HG02840 (cell line): ENCODE results near the gene AKAP6.
"Not testable (repeated sequence)": the region's sequence is repeated elsewhere in the genome, so short reads cannot be mapped to it uniquely, and the experiment has no call there.

Source experiments
- ATAC-seq: cut with Tn5 transposase; IDR thresholded peaks from one replicate; pipeline ENCODE4 v1.9.1; 2021; ENCODE audit warnings: mild to moderate bottlenecking, moderate library complexity, moderate number of reproducible peaks; ENCODE audit not compliant: unreplicated experiment, low FRiP score

AKAP6 gene

DNA sequence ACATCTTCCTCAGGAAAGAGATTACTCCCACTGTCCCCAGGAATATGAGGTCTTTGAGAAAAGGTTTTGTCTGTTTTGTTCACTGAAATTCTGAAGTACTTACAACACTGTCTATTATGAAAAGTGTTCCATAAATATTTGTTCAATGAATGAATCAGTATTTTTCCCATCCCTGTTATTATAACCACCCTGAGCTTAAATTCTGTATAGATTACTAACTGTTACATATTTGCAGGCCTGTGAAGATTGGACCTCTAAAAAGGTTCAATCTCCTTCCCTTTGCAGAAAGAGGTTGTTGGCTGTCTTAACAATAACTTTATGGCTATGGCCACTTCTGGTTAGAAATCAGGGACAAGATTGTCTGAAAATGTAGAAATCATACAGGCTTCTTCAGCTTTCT is 435.0 kb downstream of the AKAP6 start:
- no peak for ATAC-seq

GRCh38 chr14:32770422-32770821 is 441.3 kb downstream of the AKAP6 start:
- ATAC-seq = no peak

DNA sequence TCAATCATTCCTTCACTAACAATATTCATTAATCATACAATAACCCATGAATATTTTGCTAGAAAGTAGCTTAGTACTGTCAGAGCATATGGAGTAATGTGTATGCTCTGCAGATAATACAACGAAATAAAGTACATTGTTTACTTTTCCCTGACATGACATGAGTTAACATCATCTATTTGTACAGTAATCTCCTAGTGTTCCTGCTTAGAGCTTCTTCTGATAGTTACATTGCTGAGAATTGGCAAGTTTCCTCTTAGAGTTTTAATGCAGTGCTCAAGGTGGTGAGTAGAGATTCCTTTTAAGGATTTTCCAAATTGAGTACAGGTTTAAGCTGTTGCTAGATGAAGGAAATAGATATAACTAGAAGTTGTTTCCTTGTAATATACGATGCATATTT is 445.1 kb downstream of the AKAP6 start:
- ATAC-seq = no peak

DNA sequence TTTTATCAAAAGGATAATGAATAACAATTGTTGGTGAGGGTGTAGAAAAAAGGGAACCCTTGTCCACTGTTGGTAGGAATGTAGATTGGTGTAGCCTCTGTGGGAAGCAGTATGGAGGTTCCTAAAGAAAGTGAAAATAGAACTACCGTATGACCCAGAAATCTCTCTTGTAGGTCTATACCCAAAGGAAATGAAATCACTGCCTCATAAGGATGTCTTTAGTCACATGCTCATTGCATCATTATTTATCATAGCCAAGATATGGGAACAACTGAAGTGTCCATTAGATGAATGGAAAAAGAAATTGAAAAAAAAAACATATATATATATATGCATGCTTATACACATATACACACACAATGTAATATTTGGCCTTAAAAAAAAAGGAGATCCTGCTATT is 450.7 kb downstream of the AKAP6 start:
- no peak for ATAC-seq

- no peak for ATAC-seq
Observed at GRCh38 chr14:32784405-32784804, 455.3 kb downstream of the AKAP6 start.

DNA sequence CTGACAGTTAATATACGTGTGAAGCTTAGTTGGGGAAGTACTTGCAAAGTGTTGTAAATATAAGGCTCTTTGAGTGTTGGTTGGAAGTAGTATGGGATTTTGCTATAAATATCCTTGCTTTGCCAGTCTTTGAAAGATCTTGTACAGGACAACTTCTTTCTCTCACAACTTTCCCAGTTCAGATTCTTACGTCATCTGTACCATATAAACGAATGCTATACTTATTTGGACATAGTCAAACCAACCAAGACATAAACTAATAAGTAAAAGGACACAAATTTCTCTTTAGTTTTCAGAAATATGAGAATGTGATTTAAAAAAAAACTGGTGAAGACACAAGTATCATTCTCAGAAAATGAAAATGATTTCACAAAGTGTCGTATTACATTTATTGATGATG is 456.5 kb downstream of the AKAP6 start:
- ATAC-seq = no peak

DNA sequence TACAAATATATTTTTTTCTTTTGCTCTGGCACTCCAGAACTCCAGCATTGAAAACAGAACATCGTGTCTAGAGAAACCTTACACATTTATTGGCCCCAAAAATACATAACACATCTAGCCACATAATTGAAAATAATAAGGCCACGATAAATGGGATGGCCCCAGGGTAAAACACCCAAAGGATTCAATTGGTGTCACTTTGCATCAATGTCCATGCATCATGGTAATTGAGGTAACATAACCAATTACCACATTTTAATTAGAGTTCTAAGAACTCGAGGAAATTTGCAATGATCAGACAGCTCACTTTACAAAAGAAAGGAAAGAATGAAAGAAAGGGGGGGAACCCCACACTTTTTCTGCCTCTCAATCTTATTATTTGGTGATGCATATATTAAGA is 457.8 kb downstream of the AKAP6 start:
- ATAC-seq = no peak

DNA sequence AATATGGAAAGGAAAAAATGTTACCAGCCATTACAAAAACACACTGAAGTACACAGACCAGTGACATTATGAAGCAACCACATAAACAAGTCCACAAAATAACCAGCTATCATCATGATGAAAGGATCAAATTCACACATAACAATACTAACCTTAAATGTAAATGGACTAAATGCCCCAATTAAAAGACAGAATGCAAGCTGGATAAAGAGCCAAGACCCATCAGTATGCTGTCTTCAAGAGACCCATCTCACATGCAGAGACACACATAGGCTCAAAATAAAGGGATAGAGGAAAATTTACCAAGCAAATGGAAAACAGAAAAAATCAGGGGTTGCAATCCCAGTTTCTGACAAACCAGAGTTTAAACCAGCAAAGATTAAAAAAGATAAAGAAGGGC is 463.9 kb downstream of the AKAP6 start:
- not testable (repeated sequence) for ATAC-seq

GRCh38 chr14:32800320-32800719 is 471.2 kb downstream of the AKAP6 start:
- ATAC-seq = no peak

DNA sequence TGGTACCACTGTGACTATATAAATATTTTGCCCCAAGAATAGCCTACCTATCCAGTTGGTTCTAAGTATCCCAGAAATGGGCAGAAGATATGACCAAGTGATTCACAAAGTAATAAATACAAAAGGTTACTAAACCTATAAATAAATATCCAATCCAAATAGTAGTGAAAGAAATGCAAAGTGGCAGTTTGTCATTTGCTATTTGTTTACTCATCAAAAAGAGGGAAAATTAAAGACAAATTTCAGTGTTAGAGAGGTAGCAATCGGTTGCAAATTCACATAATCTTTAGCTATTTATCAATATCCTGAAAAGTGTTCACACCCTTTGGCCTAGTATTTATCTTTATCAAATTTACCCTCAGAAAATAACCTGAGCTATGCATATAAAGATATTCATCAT is 473.2 kb downstream of the AKAP6 start:
- ATAC-seq = no peak

GRCh38 chr14:32805979-32806378 is 476.9 kb downstream of the AKAP6 start:
- ATAC-seq = no peak

DNA sequence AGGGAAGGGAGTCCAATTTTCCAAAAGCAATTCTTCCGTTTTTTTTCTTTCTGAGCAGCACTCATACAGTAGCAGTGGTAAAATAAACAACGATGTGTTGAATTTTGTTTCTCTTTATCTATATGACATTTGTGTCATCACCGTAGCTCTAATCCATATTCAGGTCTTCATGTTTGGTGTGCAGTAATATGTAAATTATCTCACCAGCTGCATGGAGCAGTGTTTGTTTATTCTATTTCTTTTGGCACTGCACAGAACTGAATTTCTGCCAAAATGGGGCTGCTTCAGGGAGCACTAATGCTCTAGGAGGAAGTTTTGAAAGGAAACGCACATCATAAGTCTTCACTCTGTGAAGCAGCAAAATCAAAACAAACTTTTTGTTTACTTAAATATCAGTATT is 479.5 kb downstream of the AKAP6 start:
- no peak for ATAC-seq

GRCh38 chr14:32809255-32809654 is 480.2 kb downstream of the AKAP6 start:
- no peak for ATAC-seq

DNA sequence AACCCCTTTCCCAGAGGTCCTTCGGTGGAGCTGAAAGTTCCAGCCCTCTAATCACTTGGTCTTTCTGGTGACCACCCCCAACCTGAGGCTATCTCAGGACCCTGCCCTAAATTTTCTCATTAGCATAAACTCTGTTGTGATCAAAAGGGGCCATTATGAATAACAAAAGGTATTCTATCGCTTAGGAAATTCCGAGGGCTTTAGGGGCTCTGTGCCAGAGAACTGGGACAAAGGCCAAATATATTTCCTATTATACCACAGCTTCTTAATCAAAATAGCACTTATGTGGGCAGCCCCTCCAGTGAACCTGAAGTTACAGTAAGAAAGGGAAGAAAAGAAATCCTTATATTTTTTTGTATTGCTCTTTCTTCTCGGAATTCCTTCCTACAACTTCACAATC is 484.3 kb downstream of the AKAP6 start:
- ATAC-seq = no peak

- no peak for ATAC-seq
Observed at GRCh38 chr14:32814721-32815120, 485.6 kb downstream of the AKAP6 start.

GRCh38 chr14:32816588-32816987 is 487.5 kb downstream of the AKAP6 start:
- no peak for ATAC-seq

GRCh38 chr14:32817780-32818179 is 488.7 kb downstream of the AKAP6 start:
- no peak for ATAC-seq

DNA sequence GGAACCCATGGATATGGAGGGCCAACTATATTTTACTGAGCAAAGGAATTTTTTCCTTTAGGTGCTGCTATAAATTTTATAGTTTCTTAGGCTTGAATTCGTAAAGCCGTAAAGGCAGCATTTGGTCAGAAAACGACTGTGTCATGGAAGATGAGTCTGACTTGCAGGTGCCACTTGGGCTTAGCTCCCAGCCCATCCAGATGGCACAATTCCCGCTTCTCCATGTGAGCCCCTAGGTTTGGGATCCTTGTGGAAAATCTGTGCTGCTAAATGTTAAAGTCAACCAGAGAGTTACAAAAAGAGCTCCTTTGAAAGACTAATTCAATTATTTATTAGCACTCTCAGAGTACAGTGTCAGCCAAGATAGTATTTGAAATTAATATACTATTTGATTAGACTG is 489.5 kb downstream of the AKAP6 start:
- ATAC-seq = no peak

GRCh38 chr14:32820181-32820580 is 491.1 kb downstream of the AKAP6 start:
- ATAC-seq = no peak

- no peak for ATAC-seq
Observed at GRCh38 chr14:32820682-32821081, 491.6 kb downstream of the AKAP6 start.

DNA sequence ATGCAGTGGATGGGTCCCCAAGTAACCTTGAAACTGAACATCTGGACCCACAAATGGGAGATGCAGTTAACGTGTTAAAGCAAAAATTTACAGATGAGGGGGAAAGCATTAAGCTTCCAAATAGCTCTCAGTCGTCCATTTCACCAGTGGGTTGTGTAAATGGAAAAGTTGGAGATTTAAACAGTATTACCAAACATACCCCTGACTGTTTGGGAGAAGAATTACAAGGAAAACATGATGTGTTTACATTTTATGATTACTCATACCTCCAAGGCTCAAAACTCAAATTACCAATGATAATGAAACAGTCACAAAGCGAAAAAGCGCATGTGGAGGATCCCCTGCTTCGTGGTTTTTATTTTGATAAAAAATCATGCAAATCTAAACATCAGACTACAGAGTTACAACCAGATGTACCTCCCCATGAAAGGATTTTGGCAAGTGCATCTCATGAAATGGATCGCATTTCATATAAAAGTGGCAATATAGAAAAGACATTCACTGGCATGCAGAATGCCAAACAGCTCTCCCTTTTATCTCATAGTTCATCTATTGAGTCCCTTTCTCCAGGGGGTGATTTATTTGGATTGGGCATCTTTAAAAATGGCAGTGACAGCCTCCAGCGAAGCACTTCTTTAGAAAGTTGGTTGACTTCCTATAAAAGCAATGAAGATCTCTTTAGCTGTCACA is 493.0 kb downstream of the AKAP6 start:
- ATAC-seq = no peak

DNA sequence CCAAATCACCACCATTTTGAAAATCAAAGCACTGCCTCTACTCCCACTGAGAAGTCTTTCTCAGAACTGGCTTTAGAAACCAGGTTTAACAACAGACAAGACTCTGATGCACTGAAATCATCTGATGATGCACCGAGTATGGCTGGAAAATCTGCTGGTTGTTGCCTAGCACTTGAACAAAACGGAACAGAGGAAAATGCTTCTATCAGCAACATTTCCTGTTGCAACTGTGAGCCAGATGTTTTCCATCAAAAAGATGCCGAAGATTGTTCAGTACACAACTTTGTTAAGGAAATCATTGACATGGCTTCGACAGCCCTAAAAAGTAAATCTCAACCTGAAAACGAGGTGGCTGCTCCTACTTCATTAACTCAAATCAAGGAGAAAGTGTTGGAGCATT is 494.6 kb downstream of the AKAP6 start:
- no peak for ATAC-seq

DNA sequence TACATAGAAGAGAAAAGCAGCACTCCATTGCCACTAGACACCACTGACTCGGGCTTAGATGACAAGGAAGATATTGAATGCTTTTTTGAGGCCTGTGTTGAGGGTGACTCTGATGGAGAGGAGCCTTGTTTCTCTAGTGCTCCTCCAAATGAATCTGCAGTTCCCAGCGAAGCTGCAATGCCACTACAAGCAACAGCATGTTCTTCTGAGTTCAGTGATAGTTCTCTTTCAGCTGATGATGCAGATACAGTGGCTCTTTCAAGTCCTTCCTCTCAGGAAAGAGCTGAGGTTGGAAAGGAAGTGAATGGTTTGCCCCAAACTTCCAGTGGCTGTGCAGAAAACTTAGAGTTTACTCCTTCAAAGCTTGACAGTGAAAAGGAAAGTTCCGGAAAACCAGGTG is 495.1 kb downstream of the AKAP6 start:
- ATAC-seq = no peak
